OCI-LY1 (cell line): ENCODE results near the gene KIAA0040.
A peak's percentile ranks its signal among the peaks of the same experiment; 100 is the strongest.

ENCODE experiments used
- H2AFZ ChIP-seq: fragments of 200-600 bp; sonication (generic), shearing (Covaris generic); 2 replicates; pipeline ENCODE4 v1.6.0; 2014; ENCODE audit warnings: antibody characterized with exemption, mild to moderate bottlenecking, low read length
- H3F3A ChIP-seq: fragments of 200-600 bp; sonication (generic), shearing (Covaris generic); 2 replicates; pipeline ENCODE4 v1.6.0; 2014; ENCODE audit warnings: mild to moderate bottlenecking, antibody characterized with exemption, low read length, moderate library complexity; ENCODE audit not compliant: insufficient read depth
- H3K27ac ChIP-seq: fragments of 200-600 bp; sonication (generic); 2 replicates; pipeline ENCODE4 v1.5.1; 2014; ENCODE audit warnings: low read length, mixed run types, mild to moderate bottlenecking, low read depth; ENCODE audit not compliant: poor library complexity, severe bottlenecking
- H3K27me3 ChIP-seq: fragments of 200-600 bp; sonication (generic); 2 replicates; pipeline ENCODE4 v1.6.0; 2014; ENCODE audit warnings: antibody characterized with exemption, mild to moderate bottlenecking, low read length, moderate library complexity; ENCODE audit not compliant: insufficient read depth
- H3K36me3 ChIP-seq: fragments of 200-600 bp; sonication (generic); 2 replicates; pipeline ENCODE4 v1.6.1; 2014; ENCODE audit warnings: mild to moderate bottlenecking, antibody characterized with exemption, low read length, moderate library complexity, mixed read lengths; ENCODE audit not compliant: insufficient read depth
- H3K4me1 ChIP-seq: fragments of 200-600 bp; sonication (generic); 2 replicates; pipeline ENCODE4 v1.5.1; 2014; ENCODE audit warnings: mild to moderate bottlenecking, low read length, moderate library complexity; ENCODE audit not compliant: insufficient read depth, severe bottlenecking
- H3K4me2 ChIP-seq: fragments of 200-600 bp; sonication (generic), shearing (Covaris generic); 2 replicates; pipeline ENCODE4 v1.6.1; 2014; ENCODE audit warnings: low read length
- H3K4me3 ChIP-seq: fragments of 200-600 bp; sonication (generic); 2 replicates; pipeline ENCODE4 v1.5.1; 2014; ENCODE audit warnings: low read length, low read depth, mild to moderate bottlenecking, mixed read lengths; ENCODE audit not compliant: poor library complexity, severe bottlenecking
- H3K79me2 ChIP-seq: fragments of 200-600 bp; shearing (Covaris generic); 2 replicates; pipeline ENCODE4 v1.6.1; 2016; ENCODE audit warnings: mixed run types, low read length, mixed read lengths; ENCODE audit not compliant: insufficient read depth
- H3K9ac ChIP-seq: fragments of 200-600 bp; sonication (generic), shearing (Covaris generic); 2 replicates; pipeline ENCODE4 v1.6.1; 2014; ENCODE audit warnings: mild to moderate bottlenecking, low read length, mixed read lengths
- H3K9me2 ChIP-seq: fragments of 200-600 bp; sonication (generic), shearing (Covaris generic); 2 replicates; pipeline ENCODE4 v1.6.1; 2014; ENCODE audit warnings: low read depth, mild to moderate bottlenecking, low read length, mixed read lengths
- H3K9me3 ChIP-seq: fragments of 200-600 bp; shearing (Covaris generic); 2 replicates; pipeline ENCODE4 v1.6.1; 2014; ENCODE audit warnings: low read length, mixed read lengths
- H4K20me1 ChIP-seq: fragments of 200-600 bp; sonication (generic), shearing (Covaris generic); 2 replicates; pipeline ENCODE4 v1.6.0; 2016; ENCODE audit warnings: mild to moderate bottlenecking, low read length; ENCODE audit not compliant: insufficient read depth
- CTCF ChIP-seq: fragments of 200-600 bp; sonication (generic), shearing (Covaris generic); IDR thresholded peaks from 2 replicates; pipeline ENCODE4 v1.5.1; 2017; ENCODE audit warnings: mild to moderate bottlenecking, antibody characterized with exemption, low read length, moderate library complexity, mixed read lengths
- EZH2 ChIP-seq: fragments of 200-600 bp; sonication (generic), shearing (Covaris generic); IDR thresholded peaks from 2 replicates; pipeline ENCODE4 v1.8.0; 2017; ENCODE audit warnings: borderline replicate concordance, mixed run types, mild to moderate bottlenecking, antibody characterized with exemption, low read length, moderate library complexity, mixed read lengths

Gene KIAA0040

DNA sequence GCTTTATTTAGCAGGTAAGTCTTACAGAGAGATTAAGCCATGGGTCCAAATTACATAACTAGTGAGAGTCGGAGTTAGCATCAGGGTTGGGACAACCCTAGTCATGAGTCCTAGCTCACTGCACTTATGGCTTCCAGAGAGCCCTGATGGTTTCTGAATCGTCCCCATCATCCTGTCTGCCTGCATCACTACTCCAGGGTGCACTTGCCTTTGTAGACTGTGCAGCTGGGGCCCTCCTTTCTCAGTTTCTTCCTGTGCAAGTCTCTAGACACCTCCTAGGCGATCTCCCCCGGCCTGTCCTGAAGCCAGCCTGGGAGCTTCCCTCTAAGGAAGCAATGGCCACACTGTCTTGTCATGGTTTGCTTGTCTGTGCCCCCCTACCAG is 37.1 kb downstream of the KIAA0040 start:
- Histone ChIP-seq H3K27ac (no peak overlapping the region), H3K4me2 (no peak overlapping the region), H2AFZ (no peak overlapping the region), H3K79me2 (no peaks in the 10 kb centered on the region), H3K9me3 (no peaks in the 10 kb centered on the region), H4K20me1 (no peaks in the 10 kb centered on the region), H3K4me1 (no peaks in the 10 kb centered on the region), H3K9ac (no peak overlapping the region), H3K4me3 (no peak overlapping the region), H3K36me3 (peaks cover 11% of the 10 kb centered on the region; the same call in 1 of the 2 replicates), H3K27me3 (no peaks in the 10 kb centered on the region), H3F3A (no peaks in the 10 kb centered on the region), H3K9me2 (no peaks in the 10 kb centered on the region)
- TF ChIP-seq CTCF (no peak), EZH2 (no peak)

- Histone ChIP-seq H3K9me2 (no peaks in the 10 kb centered on the region), H3K4me1 (no peaks in the 10 kb centered on the region), H3K9me3 (no peaks in the 10 kb centered on the region), H3F3A (no peaks in the 10 kb centered on the region), H3K27me3 (no peaks in the 10 kb centered on the region), H3K4me2 (no peak overlapping the region), H3K27ac (no peak overlapping the region), H3K4me3 (no peak overlapping the region), H3K79me2 (no peaks in the 10 kb centered on the region), H2AFZ (no peak overlapping the region), H3K9ac (no peak overlapping the region), H3K36me3 (peaks cover 4% of the 10 kb centered on the region; the same call in 1 of the 2 replicates), H4K20me1 (no peaks in the 10 kb centered on the region)
- no peak for TF ChIP-seq EZH2
- TF ChIP-seq CTCF = peak; percentile 92
These were observed 37.7 kb downstream of the KIAA0040 start for GRCh38 chr1:175154629-175155472.

- TF ChIP-seq CTCF = peak; percentile 83
- TF ChIP-seq EZH2 = no peak
- Histone ChIP-seq H3F3A (no peaks in the 10 kb centered on the region), H3K27ac (no peak overlapping the region), H4K20me1 (no peaks in the 10 kb centered on the region), H3K27me3 (no peaks in the 10 kb centered on the region), H3K4me2 (no peak overlapping the region), H3K4me1 (no peaks in the 10 kb centered on the region), H2AFZ (no peak overlapping the region), H3K79me2 (no peaks in the 10 kb centered on the region), H3K36me3 (no peaks in the 10 kb centered on the region), H3K9ac (no peak overlapping the region), H3K4me3 (no peak overlapping the region), H3K9me3 (no peaks in the 10 kb centered on the region), H3K9me2 (no peaks in the 10 kb centered on the region)
These were observed 40.4 kb downstream of the KIAA0040 start for GRCh38 chr1:175152006-175152652.
